ENCODE data around the gene BTBD2.

GRCh38 chr19:2045501-2046045 lies 30.1 kb upstream of the BTBD2 start:
- TF ChIP-seq CTCF (IDR thresholded peaks at IDR 0.05; ENCODE audit: poor library complexity) (no peak), EZH2 (IDR thresholded peaks at IDR 0.05; ENCODE audit: borderline replicate concordance) (no peak)

Measured in hepatocyte (in vitro differentiated cells).